Keratinocyte (primary cell): ENCODE results near the gene SIK2. TPM values are rescaled to one million over a fixed set of nuclear protein-coding genes. Genes with fewer than 3 reads are reported as not detected.

Source experiments
- DNase-seq: peaks from one replicate; pipeline ENCODE4 v3.0.0-alpha.2; 2011; ENCODE audit warnings: low read depth, missing footprints, low spot score
- FAIRE-seq: peaks from 2 replicates; lab custom pipeline; 2011; peaks lifted over from hg19 to GRCh38; lab: Jason Lieb, UNC
- H2AFZ ChIP-seq: 2 replicates; pipeline ENCODE4 v1.6.0; 2012; ENCODE audit warnings: low read length, control low read depth, inconsistent platforms; ENCODE audit not compliant: control insufficient read depth
- H3K27ac ChIP-seq: 2 replicates; pipeline ENCODE4 v1.5.1; 2011; ENCODE audit warnings: low read length; ENCODE audit not compliant: control insufficient read depth, insufficient read depth
- H3K27me3 ChIP-seq: 3 replicates; pipeline ENCODE4 v1.6.0; 2011; ENCODE audit warnings: low read length; ENCODE audit not compliant: control insufficient read depth, insufficient read depth; ENCODE audit errors: extremely low read depth
- H3K36me3 ChIP-seq, 2 experiments: 2 replicates in 1 of 2; 3 replicates in 1 of 2; pipeline ENCODE4 v1.5.1; 2011; ENCODE audit warnings: low read length in 2 of 2, mild to moderate bottlenecking in 1 of 2; ENCODE audit not compliant: control insufficient read depth in 2 of 2, insufficient read depth in 2 of 2; ENCODE audit errors: extremely low read depth in 1 of 2
- H3K4me1 ChIP-seq: 3 replicates; pipeline ENCODE4 v1.5.1; 2011; ENCODE audit warnings: low read length; ENCODE audit not compliant: control insufficient read depth, insufficient read depth; ENCODE audit errors: extremely low read depth
- H3K4me2 ChIP-seq: 3 replicates; pipeline ENCODE4 v1.6.0; 2011; ENCODE audit warnings: low read depth, low read length; ENCODE audit not compliant: control insufficient read depth, insufficient read depth; ENCODE audit errors: extremely low read depth
- H3K4me3 ChIP-seq, 3 experiments: fragments of 200-600 bp in 1 of 3; sonication (generic) in 1 of 3; 2 replicates in 2 of 3; 3 replicates in 1 of 3; pipeline ENCODE4 v1.5.1; 2011 to 2016; ENCODE audit warnings: low read length in 3 of 3, mild to moderate bottlenecking in 3 of 3, control low read depth in 2 of 3, inconsistent platforms in 1 of 3, low read depth in 1 of 3, mixed read lengths in 1 of 3, mixed run types in 1 of 3, moderate library complexity in 1 of 3; ENCODE audit not compliant: control insufficient read depth in 2 of 3, insufficient read depth in 2 of 3; ENCODE audit errors: extremely low read depth in 1 of 3
- H3K79me2 ChIP-seq: 2 replicates; pipeline ENCODE4 v1.6.0; 2012; ENCODE audit warnings: low read length; ENCODE audit not compliant: control insufficient read depth, insufficient read depth
- H3K9ac ChIP-seq: 3 replicates; pipeline ENCODE4 v1.6.0; 2011; ENCODE audit warnings: low read length; ENCODE audit not compliant: control insufficient read depth, insufficient read depth; ENCODE audit errors: extremely low read depth
- H3K9me1 ChIP-seq: 3 replicates; pipeline ENCODE4 v1.6.0; 2011; ENCODE audit warnings: low read length; ENCODE audit not compliant: control insufficient read depth, insufficient read depth; ENCODE audit errors: extremely low read depth
- H3K9me3 ChIP-seq: 2 replicates; pipeline ENCODE4 v1.5.1; 2012; ENCODE audit warnings: low read depth, low read length; ENCODE audit not compliant: control insufficient read depth
- H4K20me1 ChIP-seq: 3 replicates; pipeline ENCODE4 v1.6.0; 2011; ENCODE audit warnings: low read length; ENCODE audit not compliant: control insufficient read depth, insufficient read depth; ENCODE audit errors: extremely low read depth
- CTCF ChIP-seq, 3 experiments: IDR thresholded peaks in 1 of 3; conservative IDR thresholded peaks in 1 of 3; optimal IDR thresholded peaks in 1 of 3; 2 replicates in 2 of 3; 3 replicates in 1 of 3; pipeline versions ENCODE3 to v1.5.1; 2011; ENCODE audit warnings: low read length in 3 of 3, mild to moderate bottlenecking in 3 of 3, moderate library complexity in 2 of 3, control low read depth in 1 of 3, inconsistent platforms in 1 of 3; ENCODE audit not compliant: insufficient read depth in 2 of 3; ENCODE audit errors: extremely low read depth in 1 of 3
- EZH2 ChIP-seq: IDR thresholded peaks from one replicate; pipeline ENCODE4 v1.6.1; 2012; ENCODE audit warnings: inconsistent platforms, mild to moderate bottlenecking, low read length, moderate library complexity
- dilution Hi-C: fragments of 300-500 bp; cut with MboI; formaldehyde crosslinking; loops from one replicate; pipeline ENCODE4 v1.7.0; 2020; ENCODE audit warnings: low sequenced_read_pairs; ENCODE audit not compliant: extremely low pct_ligation_motif_present
- polyA plus RNA-seq, 5 experiments: library from polyadenylated mRNA; depleted of rRNA in 3 of 5; stranded (reverse) in 3 of 5; stranded (forward) in 1 of 5; unstranded in 1 of 5; fragments of >200 nt; gene quantifications; 1 replicate in 1 of 5; 2 replicates in 3 of 5; 3 replicates in 1 of 5; pipeline versions ENCODE4 v1.2.1 to v1.2.3, GENCODE V29; 2011 to 2012; ENCODE audit warnings: missing spikeins in 2 of 5, low read depth in 1 of 5, low replicate concordance in 1 of 5

The SIK2 gene
- polyA plus RNA-seq, 1 donor (not counting 4 experiments of a cell fraction or from before 2014, with no cell fraction given) = 10.0 TPM

- no peak overlapping the region for H3K4me2 ChIP-seq
- H3K27me3 ChIP-seq = no peaks in the 10 kb centered on the region
- peaks cover 13% of the 10 kb centered on the region for H3K4me1 ChIP-seq
- DNase-seq (no peak), FAIRE-seq (no peak)
- H3K27ac ChIP-seq = peak overlapping the region; percentile 47
- no peak overlapping the region for H2AFZ ChIP-seq
- H3K36me3 ChIP-seq = no peaks in the 10 kb centered on the region
- H3K9me3 ChIP-seq = peaks cover under 1% of the 10 kb centered on the region
- H3K9ac ChIP-seq = peak overlapping the region; percentile 16
- H3K79me2 ChIP-seq = no peaks in the 10 kb centered on the region
- no peaks in the 10 kb centered on the region for H3K9me1 ChIP-seq
- no peaks in the 10 kb centered on the region for H4K20me1 ChIP-seq
- dilution Hi-C loops = no loop called here
- H3K4me3 ChIP-seq = no peak overlapping the region
- TF ChIP-seq EZH2 = no peak
- no peak for TF ChIP-seq CTCF (optimal IDR thresholded peaks at IDR 0.05 in 1 of 3, IDR thresholded peaks at IDR 0.05 in 1 of 3, conservative IDR thresholded peaks at IDR 0.05 in 1 of 3; ENCODE audit: extremely low read depth in 1 of 3, insufficient read depth in 2 of 3, low read length in 3 of 3)
These were observed 40.9 kb upstream of the SIK2 start for GRCh38 chr11:111561306-111561705.

- FAIRE-seq (peak; percentile 20), DNase-seq (no peak)
- H3K4me3 ChIP-seq = no peak overlapping the region
- H3K9me3 ChIP-seq = no peaks in the 10 kb centered on the region
- H3K9ac ChIP-seq = peak overlapping the region; percentile 28
- TF ChIP-seq CTCF (optimal IDR thresholded peaks at IDR 0.05 in 1 of 3, IDR thresholded peaks at IDR 0.05 in 1 of 3, conservative IDR thresholded peaks at IDR 0.05 in 1 of 3; ENCODE audit: extremely low read depth in 1 of 3, insufficient read depth in 2 of 3, low read length in 3 of 3) (no peak), EZH2 (no peak)
- H3K4me2 ChIP-seq = peak overlapping the region; percentile 40
- H3K27me3 ChIP-seq = no peaks in the 10 kb centered on the region
- dilution Hi-C loops = no loop called here
- peaks cover 13% of the 10 kb centered on the region for H3K4me1 ChIP-seq
- no peaks in the 10 kb centered on the region for H3K9me1 ChIP-seq
- no peaks in the 10 kb centered on the region for H4K20me1 ChIP-seq
- peak overlapping the region; percentile 47 for H3K27ac ChIP-seq
- H3K36me3 ChIP-seq = no peaks in the 10 kb centered on the region
- no peaks in the 10 kb centered on the region for H3K79me2 ChIP-seq
- H2AFZ ChIP-seq = no peak overlapping the region
These were observed 40.4 kb upstream of the SIK2 start for GRCh38 chr11:111561791-111562325.
